DOHH2 (cell line): ENCODE measurements around the gene INTS14.

Experiments used
- EZH2phosphoT487 ChIP-seq: fragments of 200-600 bp; sonication (generic); IDR thresholded peaks from 2 replicates; pipeline ENCODE4 v1.6.1; 2017; ENCODE audit warnings: borderline replicate concordance, mild to moderate bottlenecking, antibody characterized with exemption, low read length, moderate library complexity, mixed read lengths
- TF ChIP-seq, protein P1 (sequence below): fragments of 200-600 bp; sonication (generic); IDR thresholded peaks from one replicate; pipeline ENCODE4 v1.5.1; 2014; ENCODE audit warnings: antibody characterized with exemption, mild to moderate bottlenecking, low read depth, low read length; ENCODE audit not compliant: poor library complexity, severe bottlenecking

DNA sequence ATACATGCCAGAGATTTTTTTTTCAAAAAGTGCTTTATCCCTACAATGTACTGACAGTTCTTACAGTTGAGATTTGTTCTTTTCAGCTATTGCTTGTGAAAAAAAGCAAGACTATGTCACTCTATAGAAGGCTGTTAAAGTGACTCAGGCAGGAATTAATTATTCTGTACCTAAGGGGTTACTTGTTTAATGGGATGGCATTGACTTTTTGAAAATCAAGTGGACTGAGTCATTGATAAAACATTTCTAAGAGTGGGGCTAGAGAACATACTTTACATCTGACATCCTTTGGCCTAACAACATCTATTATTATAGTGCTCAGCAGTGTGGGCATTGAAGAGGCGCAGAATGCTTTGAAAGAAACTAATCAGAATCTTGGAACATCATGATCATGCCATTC is 34.3 kb downstream of the INTS14 start:
- TF ChIP-seq, protein P1, sequence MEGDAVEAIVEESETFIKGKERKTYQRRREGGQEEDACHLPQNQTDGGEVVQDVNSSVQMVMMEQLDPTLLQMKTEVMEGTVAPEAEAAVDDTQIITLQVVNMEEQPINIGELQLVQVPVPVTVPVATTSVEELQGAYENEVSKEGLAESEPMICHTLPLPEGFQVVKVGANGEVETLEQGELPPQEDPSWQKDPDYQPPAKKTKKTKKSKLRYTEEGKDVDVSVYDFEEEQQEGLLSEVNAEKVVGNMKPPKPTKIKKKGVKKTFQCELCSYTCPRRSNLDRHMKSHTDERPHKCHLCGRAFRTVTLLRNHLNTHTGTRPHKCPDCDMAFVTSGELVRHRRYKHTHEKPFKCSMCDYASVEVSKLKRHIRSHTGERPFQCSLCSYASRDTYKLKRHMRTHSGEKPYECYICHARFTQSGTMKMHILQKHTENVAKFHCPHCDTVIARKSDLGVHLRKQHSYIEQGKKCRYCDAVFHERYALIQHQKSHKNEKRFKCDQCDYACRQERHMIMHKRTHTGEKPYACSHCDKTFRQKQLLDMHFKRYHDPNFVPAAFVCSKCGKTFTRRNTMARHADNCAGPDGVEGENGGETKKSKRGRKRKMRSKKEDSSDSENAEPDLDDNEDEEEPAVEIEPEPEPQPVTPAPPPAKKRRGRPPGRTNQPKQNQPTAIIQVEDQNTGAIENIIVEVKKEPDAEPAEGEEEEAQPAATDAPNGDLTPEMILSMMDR = no peak
- no peak for TF ChIP-seq EZH2phosphoT487
